ENCODE measurements around the gene CSPG5.

The CSPG5 gene

DNA sequence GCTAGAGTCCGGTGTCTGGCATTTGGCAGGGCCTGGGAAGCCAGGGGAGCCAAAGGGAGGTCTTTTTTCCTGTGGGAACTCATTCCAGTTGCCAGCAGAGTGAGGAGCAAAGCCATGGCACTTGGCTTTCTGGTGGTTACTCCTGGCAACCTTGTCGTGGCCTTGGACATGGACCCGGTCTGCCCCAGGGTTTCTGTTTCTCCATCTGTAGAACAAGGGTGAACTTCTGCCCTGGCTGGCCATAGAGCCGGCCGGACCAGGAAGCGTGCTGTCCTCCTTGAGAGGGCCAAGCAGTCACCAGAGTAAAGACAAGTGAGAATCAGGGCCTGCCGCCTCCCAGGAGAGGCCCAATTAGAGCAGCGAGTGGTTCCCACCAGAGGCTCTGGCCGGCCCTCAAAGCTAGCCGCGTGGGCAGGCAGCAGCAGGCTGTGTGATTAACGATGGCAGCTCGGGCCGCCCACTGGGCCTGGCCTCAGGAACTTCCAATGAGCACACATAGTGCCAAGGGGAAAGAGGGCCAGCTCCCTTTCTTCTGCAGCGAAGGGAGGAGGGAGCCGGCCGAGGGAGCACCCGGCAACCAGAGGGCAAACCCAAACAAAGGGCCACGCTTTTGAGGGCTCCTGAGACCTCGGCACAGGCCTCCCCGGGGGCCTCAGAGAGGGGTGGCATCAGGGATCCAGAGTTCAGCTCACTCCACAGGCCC, 36.0 kb downstream of the CSPG5 start:
- FAIRE-seq (no peak), DNase-seq (ENCODE audit: extremely low spot score, insufficient read length, low read depth) (no peak)

DNA sequence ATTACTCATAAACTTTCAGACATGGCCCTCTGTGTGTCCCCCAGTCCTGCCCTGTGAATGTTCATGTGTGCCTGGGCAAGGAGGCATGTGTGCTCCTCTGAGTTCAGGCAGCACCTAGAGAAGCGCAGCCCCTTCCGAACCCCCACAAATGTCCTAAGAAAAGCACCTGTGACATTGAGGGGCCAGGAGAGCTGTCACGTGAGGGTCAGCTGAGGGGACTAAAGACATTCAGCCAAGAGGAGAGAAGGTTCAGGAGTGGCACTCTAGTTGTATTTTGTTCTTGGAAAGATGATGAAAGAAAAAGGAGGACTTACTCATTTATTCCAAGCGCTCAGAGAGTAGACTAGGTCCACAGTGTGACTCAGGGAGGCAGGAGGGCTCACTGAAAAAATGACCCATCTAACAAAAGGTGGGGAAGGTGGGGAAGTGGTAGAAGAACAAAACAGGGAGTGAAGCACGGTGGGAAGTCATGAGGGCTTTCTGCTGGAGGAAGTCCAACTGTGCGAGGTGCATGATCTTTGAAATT, 37.0 kb downstream of the CSPG5 start:
- DNase-seq (ENCODE audit: extremely low spot score, insufficient read length, low read depth) (no peak), FAIRE-seq (no peak)

GRCh38 chr3:47540281-47540680, 38.4 kb downstream of the CSPG5 start:
- no peak for DNase-seq (ENCODE audit: extremely low spot score, insufficient read length, low read depth)
- FAIRE-seq = no peak

GRCh38 chr3:47536967-47537366, 41.7 kb downstream of the CSPG5 start:
- FAIRE-seq (no peak), DNase-seq (ENCODE audit: extremely low spot score, insufficient read length, low read depth) (no peak)

GRCh38 chr3:47536221-47536891, 42.3 kb downstream of the CSPG5 start:
- no peak for FAIRE-seq
- no peak for DNase-seq (ENCODE audit: extremely low spot score, insufficient read length, low read depth)

GRCh38 chr3:47533996-47534454, 44.6 kb downstream of the CSPG5 start:
- DNase-seq (ENCODE audit: extremely low spot score, insufficient read length, low read depth) = no peak
- FAIRE-seq = no peak

- FAIRE-seq (no peak), DNase-seq (ENCODE audit: extremely low spot score, insufficient read length, low read depth) (no peak)
Observed at GRCh38 chr3:47533481-47533880, 45.2 kb downstream of the CSPG5 start.

DNA sequence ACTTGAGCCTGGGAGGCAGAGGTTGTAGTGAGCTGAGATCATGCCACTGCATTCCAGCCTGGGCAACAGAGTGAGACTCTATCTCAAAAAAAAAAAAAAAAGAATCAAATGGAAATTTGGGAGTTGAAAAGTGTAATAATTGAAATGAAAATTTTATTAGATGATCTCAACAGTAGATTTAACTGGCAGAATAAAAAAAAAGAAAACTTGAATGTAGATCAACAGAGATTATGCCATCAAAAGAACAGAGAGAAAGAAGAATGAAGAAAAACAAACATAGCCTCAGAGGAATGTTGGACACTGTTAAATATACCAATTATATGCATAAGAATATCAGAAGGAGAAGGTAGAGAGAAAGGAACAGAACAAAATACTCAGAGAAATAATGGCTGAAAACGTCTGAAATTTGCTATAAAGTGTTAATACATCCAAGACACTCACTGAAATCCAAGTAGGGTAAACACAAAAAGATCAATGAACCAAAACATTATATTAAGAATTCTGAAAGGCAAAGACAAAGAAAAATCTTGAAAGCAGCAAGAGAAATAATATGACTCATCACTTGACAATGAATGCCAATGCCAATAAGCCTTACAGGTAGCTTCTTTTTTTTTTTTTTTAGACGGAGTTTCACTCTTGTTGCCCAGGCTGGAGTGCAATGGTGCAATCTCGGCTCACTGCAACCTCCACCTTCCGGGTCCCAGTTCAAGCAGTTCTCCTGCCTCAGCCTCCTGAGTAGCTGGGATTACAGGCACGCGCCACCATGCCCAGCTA, 50.5 kb downstream of the CSPG5 start:
- no peak for FAIRE-seq

GRCh38 chr3:47525617-47526016, 53.0 kb downstream of the CSPG5 start:
- DNase-seq (ENCODE audit: extremely low spot score, insufficient read length, low read depth) (no peak), FAIRE-seq (no peak)

More for the DNA sequence above, 50.5 kb downstream of the CSPG5 start:
- DNase-seq (ENCODE audit: extremely low spot score, insufficient read length, low read depth) = no peak

GRCh38 chr3:47523310-47524073, 55.2 kb downstream of the CSPG5 start:
- FAIRE-seq (no peak), DNase-seq (ENCODE audit: extremely low spot score, insufficient read length, low read depth) (no peak)

DNA sequence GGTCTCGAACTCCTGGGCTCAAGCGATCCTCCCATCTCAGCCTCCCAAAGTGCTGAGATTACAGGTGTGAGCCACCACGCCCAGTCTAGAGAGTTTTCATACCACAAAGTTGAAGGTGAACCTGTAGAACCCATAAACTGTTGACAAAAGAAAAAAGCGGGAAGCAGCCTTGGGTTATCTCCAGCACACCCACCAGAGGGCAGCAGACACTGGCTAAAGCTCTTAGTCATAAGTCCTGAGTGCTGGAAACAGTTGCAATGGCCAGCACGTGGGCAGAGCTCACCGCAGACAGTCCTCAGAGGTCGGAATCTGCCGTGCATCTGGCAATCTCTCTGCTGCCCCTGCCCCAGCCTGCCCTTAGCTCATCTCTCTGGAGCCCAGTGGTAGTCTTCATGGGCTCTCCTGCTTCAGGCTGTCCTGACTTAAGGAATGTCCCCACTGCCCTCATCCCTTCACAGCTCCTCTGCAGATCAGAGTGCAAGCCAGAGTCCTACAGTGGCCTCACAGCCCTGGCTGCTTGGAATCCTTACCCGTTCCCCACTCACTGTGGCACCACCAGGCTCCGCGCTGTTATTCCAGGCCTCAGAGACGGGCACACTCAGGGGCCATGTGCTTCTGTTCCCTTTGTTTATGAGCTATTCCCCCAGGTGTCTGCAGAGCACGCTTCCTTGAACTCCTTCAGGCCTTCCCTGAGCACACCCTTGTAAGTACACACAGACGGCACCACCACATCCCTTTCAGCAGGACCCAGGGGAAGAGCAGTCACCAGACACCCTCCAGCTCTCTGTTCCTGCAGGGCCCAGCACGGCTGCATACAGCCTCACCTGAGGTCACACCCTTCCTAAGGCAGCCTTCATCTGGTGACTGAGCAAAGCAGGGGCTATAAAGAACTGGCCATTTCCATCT, 56.3 kb downstream of the CSPG5 start:
- peak; percentile 91 for FAIRE-seq
- DNase-seq (ENCODE audit: extremely low spot score, insufficient read length, low read depth) = peak; percentile 69

DNA sequence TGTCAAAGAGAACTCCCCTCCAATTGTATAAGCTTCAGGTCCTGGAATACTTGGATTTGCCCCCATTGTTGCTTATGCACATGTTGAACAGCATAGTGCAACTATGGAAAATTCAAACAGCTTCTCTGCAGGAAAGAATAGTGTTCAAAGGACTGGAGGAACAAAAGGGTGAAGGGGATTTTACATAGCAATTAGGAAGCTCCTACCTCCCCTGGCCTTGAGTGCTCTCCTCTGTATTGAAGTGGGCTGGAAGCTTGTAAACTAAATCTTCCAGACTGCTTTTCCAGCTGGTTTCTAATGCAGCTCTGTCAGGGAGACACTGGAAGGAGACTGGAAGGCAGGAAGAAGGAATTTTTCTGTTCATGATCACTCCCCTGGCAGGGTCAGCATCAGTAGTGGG, 57.9 kb downstream of the CSPG5 start:
- DNase-seq (ENCODE audit: extremely low spot score, insufficient read length, low read depth) (no peak), FAIRE-seq (no peak)

DNA sequence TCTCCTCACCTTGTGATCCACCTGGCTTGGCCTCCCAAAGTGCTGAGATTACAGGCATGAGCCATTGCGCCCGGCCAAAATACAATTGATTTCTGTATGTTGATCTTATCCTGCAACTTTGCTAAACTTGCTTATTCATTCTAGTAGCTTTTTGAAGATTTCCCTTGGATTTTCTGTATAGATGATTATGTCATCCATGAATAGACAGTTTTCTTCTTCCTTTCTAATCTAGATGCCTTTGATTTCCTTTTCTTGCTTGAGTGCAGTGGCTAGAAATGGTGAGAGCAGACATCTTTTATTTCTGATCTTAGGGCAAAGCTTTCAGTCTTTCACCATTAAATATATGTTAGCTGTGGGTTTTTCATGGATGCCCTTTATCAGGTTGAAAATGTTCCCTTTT, 60.7 kb downstream of the CSPG5 start:
- no peak for DNase-seq (ENCODE audit: extremely low spot score, insufficient read length, low read depth)
- FAIRE-seq = no peak

GRCh38 chr3:47515864-47516319, 62.8 kb downstream of the CSPG5 start:
- no peak for FAIRE-seq
- no peak for DNase-seq (ENCODE audit: extremely low spot score, insufficient read length, low read depth)

GRCh38 chr3:47515100-47515499, 63.6 kb downstream of the CSPG5 start:
- FAIRE-seq (no peak), DNase-seq (ENCODE audit: extremely low spot score, insufficient read length, low read depth) (no peak)

DNA sequence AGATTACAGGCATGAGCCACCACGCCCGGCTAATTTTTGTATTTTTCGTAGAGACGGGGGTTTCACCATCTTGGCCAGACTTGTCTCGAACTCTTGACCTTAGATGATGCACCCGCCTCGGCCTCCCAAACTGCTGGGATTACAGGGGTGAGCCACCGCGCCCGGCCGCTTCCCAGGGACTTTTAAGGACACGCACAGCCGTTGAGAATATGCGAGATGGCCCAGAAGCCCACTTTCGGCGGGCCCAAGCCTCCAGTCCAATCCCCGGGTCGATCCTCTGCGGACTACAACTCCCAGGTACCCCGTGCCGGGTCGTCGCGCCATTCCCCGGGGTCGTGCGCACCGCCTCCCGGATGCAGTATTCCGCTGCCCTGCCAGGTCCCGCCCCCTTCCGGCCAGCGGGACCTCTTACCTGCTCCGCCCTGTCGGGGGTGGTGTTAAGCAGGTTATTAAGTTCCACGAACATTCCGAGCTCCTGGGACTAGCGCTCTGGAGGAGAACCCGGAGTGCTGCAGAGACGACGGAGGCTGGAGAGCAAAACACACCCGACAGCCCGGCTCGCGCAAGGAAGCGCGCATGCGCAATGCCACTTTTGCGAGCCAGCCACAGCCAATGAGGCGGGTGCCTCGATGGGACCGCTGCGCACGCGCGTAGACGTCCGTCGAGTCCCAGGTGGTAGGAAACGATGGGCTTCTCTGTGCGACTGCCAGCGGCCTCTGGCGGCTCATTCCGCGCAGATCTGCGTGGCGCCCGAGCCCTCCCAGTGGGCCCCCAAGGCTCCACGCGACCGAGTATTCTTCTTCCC, 65.3 kb downstream of the CSPG5 start, which contains the start of gene ELP6:
ELP6 (minus strand) TSS at position 588 of the 805 bp plus-strand sequence; CDS start at position 466, 122 bp downstream.
- DNase-seq (ENCODE audit: extremely low spot score, insufficient read length, low read depth) (peak; percentile 96), FAIRE-seq (peak; percentile 91)

DNA sequence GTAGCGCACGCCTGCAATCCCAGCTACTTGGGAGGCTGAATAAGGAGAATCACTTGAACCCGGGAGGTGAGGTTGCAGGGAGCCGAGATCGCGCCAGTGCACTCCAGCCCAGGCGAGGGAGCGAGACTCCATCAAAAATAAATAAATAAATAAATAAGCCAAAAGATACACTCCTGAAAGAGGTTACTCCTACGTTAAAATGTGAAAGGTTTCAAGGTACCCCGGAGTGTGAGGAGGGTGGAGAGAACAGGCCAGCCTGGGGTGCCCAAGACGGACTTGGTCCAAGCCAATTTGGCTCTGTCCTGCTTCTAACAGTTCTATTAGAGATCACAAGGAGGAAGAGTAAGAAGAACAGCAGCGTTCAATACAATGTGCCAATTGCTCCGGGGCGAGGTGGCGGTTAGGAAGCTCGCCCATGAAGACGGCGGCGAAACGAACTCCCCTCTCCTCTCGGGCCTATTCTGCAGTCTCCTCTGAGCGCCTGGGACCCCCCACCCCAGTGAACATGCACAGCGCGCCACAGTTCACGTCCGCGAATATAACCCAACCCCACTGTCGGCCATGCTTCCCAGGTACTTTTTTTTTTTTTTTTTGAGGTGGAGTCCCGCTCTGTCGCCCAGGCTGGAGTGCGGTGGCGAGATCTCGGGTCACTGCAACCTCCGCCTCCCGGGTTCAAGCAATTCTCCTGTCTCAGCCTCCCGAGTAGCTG, 66.1 kb downstream of the CSPG5 start:
- DNase-seq (ENCODE audit: extremely low spot score, insufficient read length, low read depth) = no peak
- FAIRE-seq = no peak
